H4 (cell line): ENCODE data around the gene FGF3. TPM values are rescaled to one million over a fixed set of nuclear protein-coding genes. Genes with fewer than 3 reads are reported as not detected.
"Not testable (repeated sequence)": the region's sequence is repeated elsewhere in the genome, so short reads cannot be mapped to it uniquely, and the experiment has no call there.

Experiments used
- DNase-seq: peaks from one replicate; pipeline ENCODE4 v3.0.0-alpha.2; 2015; ENCODE audit warnings: low spot score
- total RNA-seq: library from RNA; depleted of rRNA; stranded (reverse); fragments of >200 nt; shearing (Covaris generic); gene quantifications from 2 replicates; pipeline ENCODE4 v1.2.3, GENCODE V29; 2014; rRNA removed

FGF3 gene
- total RNA-seq, 1 experiment from 2014 or later: not detected

DNA sequence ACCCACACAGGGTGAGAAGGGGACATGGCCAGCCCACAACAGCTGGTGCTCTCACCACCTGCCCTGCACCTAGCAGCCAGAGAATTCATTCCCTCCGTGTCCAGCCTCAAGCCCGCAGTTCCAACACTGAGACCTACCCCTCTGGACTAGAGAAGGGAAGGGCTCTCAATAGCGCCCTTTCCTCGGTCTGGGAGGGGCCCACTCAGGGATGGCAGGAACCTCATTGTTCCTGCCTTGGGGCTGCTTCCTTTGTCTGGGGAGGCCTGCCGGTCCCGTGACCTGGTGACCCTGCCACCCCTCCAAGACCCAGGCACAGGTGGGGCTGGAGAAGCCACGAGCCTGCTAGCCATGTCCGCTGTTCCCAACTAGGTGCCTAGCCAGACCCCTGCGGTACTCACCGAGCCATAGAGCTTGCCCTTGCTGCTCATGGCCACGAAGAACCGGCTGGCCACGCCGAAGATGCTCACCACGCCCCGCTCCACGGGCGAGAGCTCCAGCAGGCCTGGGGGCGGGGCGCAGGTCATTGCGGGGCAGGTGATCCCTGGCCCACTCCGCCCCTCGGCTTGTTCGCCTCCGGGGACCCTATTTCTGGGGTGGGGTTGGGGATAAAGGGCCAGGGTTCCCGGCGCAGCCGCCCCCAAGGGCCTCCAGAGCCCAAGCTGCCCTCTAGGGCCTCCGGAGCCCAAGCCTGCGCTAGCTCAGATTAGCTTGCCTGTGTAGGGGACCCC, 45.4 kb downstream of the FGF3 start:
- no peak for DNase-seq

DNA sequence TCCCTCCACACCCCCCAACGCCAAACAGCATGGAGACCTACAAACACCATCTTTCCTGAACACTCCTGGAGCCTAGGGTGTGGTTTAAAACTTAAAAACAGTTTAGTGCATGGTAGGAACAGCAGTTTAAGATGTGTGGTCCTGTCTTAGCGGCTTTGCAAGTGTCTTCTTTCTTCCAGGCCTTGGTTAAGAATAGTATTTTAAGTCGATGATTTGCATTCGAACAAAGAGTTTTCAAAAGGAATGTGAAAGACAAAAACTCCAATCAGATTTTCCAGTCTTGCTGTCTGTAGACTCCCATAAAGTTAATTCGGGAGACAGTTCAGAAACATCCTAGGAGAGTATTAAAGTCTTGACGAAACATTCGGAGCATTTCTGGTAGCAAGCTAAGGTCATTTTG, 47.8 kb downstream of the FGF3 start:
- DNase-seq: no peak

DNA sequence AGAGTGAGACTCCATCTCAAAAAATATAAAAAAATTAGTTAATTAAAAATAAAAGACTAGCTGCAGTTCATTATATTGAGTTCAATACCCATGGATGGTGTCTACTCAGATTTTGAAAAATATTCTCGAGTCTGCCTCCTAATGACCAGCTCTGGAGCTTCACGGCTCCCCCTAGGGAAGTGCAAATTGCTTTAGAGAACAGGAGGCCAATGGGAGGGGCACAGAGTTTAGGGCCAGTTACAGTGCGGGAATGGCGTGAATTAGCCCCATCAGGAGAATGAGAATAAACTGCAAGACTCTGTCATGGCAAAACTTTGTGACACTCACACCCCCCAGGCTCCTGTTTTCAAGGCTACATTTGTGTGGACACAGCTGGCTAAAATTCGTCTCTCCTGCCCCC, 48.7 kb downstream of the FGF3 start:
- no peak for DNase-seq

DNA sequence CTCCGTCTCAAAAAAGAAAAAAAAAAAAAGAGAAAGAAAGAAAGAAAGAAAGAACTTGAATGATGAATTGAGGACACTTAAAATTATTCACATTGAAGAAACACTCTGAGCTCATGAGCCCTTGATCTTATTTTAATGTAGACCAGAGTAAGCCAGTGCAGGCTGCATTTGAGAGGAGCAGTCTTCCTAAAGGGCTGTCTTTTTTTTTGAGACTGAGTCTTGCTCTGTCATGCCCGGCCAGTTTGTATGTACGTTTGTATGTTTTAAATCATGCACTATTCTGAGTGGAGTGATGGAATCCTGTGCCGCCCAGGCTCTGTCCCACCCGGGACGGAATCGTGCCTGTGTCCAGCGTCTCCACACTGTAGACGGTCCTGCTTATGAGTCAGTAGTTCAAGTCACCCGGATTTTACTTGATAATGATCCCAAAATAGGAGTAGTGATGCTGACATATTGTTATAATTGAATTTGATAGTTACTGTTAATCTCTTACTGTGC, 53.7 kb downstream of the FGF3 start:
- DNase-seq: no peak

DNA sequence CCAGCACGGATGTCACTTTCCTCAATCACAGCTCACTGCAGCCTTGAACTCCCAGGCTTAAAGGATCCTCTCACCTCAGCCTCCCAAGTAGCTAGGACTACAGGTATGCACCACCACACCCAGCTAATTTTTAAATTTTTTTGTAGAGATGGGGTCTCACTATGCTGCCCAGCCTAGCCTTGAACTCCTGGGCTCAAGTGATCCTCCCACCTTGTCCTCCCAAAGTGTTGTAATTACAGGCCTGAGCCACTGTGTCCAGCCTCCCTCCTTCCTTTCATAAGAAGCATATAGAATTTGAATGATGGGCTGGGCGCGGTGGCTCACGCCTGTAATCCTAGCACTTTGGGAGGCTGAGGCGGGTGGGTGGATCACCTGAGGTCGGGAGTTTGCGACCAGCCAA, 54.3 kb downstream of the FGF3 start:
- not testable (repeated sequence) for DNase-seq

DNA sequence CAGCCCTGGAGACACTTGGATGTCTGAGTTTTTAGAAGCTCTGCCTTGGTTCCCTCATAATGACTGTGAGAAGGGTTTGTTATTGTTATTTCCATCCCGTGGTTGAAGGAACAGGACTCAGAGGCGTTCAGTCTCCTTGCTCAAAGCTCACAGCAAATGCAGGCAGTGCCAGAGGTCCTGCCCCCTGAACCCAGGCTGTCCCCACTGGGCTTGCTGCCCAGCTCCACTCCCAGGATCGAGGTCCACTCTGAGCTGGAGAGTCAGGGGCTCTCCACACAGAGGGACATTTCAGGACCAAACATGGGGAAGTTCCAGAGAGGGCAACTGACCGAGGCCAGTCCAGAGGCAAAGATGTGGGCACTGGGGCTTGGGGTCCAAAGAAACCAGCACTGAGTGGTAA, 58.9 kb downstream of the FGF3 start:
- no peak for DNase-seq

Other genes starting within 250 kb of the FGF3 start
- 67.5 and 80.4 TPM in 2 replicates for gene CCND1, start 178.3 kb downstream of the FGF3 start, total RNA-seq
- 3.2 and 8.5 TPM in 2 replicates for gene LTO1, start 144.1 kb downstream of the FGF3 start, total RNA-seq
- 0.17 TPM in 1 of 2 replicates, not detected in the other for gene FGF19, start 115.4 kb downstream of the FGF3 start, total RNA-seq
- gene FGF4, start 44.1 kb downstream of the FGF3 start, total RNA-seq: 0.02 TPM in 1 of 2 replicates, not detected in the other